ENCODE measurements around the gene UBTD1. TPM values are rescaled to one million over a fixed set of nuclear protein-coding genes. Genes with fewer than 3 reads are reported as not detected.

Gene UBTD1
- total and polyA plus RNA-seq, 8 donors, result 16.6 to 41.0 (median 20.6) TPM

DNA sequence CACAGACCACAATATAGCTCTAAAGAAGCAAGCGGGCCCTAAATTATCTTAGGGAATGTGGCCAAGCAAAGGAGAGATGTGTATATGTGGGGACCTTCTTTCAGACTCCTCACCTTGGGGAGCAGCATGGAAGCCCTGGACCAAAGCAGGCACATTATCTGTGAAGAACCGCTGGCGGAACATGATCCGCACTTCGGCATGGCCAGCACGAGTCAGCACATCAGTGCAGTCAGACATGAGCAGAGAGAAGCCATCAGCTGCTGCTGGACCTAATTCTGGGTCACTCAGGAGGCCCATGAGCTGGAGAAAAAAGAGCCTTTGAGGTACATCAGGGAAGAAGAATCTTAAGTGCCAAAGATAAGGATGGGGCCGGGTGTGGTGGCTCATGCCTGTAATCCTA is 38.8 kb upstream of the UBTD1 start:
- TF ChIP-seq, protein P1, sequence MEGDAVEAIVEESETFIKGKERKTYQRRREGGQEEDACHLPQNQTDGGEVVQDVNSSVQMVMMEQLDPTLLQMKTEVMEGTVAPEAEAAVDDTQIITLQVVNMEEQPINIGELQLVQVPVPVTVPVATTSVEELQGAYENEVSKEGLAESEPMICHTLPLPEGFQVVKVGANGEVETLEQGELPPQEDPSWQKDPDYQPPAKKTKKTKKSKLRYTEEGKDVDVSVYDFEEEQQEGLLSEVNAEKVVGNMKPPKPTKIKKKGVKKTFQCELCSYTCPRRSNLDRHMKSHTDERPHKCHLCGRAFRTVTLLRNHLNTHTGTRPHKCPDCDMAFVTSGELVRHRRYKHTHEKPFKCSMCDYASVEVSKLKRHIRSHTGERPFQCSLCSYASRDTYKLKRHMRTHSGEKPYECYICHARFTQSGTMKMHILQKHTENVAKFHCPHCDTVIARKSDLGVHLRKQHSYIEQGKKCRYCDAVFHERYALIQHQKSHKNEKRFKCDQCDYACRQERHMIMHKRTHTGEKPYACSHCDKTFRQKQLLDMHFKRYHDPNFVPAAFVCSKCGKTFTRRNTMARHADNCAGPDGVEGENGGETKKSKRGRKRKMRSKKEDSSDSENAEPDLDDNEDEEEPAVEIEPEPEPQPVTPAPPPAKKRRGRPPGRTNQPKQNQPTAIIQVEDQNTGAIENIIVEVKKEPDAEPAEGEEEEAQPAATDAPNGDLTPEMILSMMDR (IDR thresholded peaks at IDR 0.05), result no peak
- Histone ChIP-seq H3K4me1 (peaks cover 7 to 18% of the 10 kb centered on the region in 2 donors), H3K27me3 (no peaks in the 10 kb centered on the region), H3K9me3 (no peaks in the 10 kb centered on the region), H3K36me3 (peaks cover 10 to 99% of the 10 kb centered on the region in 2 donors), H3K4me3 (no peak overlapping the region), H3K27ac (no peak overlapping the region)
- intact Hi-C loops (cut with DNase I), result loop anchor here in 1 of 2 donors (5.0 kb wide), 1 partner anchor 92 kb away; no protein-coding TSS in a partner anchor
- no peak for DNase-seq
- no peak for ATAC-seq

DNA sequence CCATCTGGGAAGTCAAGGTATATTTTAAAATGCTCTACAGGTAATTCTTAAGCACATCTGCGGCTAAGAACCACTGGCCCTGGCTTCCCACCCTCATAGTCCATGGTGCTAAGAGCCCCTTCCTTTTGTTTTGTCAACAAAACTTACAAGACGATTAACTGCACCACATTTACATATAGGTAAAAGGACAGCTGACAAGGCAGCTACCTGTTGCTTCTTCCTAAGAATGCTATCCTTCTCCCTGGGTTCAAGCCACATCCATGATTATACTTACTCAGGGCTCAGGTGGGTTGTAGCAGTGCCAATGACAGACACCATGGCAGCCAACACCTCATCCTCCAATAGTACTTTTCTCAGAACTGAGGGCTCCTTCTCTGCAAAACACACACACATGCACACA is 36.4 kb upstream of the UBTD1 start:
- no peak overlapping the region for H3K4me3 ChIP-seq
- H3K9me3 ChIP-seq, result no peaks in the 10 kb centered on the region
- no peak overlapping the region for H3K27ac ChIP-seq
- DNase-seq (no peak), ATAC-seq (no peak)
- intact Hi-C loops (cut with DNase I), result loop anchor here in 1 of 2 donors (5.0 kb wide), 1 partner anchor 90 kb away; no protein-coding TSS in a partner anchor
- peaks cover 0 to 16% of the 10 kb centered on the region in 2 donors for H3K4me1 ChIP-seq
- TF ChIP-seq, protein P1 (IDR thresholded peaks at IDR 0.05), result no peak
- peaks cover 6 to 100% of the 10 kb centered on the region in 2 donors for H3K36me3 ChIP-seq
- H3K27me3 ChIP-seq, result no peaks in the 10 kb centered on the region

DNA sequence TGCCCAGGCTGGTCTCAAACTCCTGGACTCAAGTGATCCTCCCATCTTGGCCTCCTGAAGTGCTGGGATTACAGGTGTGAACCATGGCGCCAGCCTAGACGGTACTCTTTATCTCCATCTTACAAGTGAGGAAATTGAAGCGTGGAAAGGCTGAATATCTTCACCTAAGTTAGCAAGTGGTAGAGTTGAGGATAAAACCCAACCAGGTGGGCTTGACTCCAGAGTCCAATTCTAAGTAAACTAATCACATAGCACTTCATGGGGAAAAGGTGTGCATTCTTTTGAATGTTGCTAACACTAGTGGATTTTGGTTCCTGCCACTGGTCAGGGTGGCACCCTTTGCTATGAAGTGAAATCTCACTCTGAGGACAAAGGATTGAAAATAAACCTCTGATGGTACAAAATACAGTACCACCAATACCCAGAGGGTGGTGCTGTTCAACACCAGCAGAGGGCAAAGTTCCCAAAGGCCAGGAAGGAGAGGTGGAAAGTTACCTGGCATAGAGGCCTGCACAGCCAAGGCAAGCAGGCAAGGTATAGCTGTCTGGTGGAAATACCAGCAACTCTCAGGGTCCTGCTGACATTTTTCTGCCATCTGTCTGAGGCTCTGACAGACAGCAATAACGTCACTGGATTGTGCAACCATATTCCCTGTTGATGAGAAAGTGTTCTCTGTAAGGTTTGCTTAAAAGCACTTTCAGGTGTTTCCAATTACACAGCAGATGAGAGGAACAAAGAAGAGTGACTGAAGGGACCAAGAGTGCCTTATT is 35.2 kb upstream of the UBTD1 start:
- TF ChIP-seq, protein P1 (IDR thresholded peaks at IDR 0.05), result peak; percentile 71 to 72
- peaks cover 0 to 16% of the 10 kb centered on the region in 2 donors for H3K4me1 ChIP-seq
- H3K4me3 ChIP-seq, result no peak overlapping the region
- H3K36me3 ChIP-seq, result peaks cover 6 to 100% of the 10 kb centered on the region in 2 donors
- intact Hi-C loops (cut with DNase I), result loop anchor here in 1 of 2 donors (5.0 kb wide), 1 partner anchor 89 kb away; no protein-coding TSS in a partner anchor
- H3K9me3 ChIP-seq, result no peaks in the 10 kb centered on the region
- ATAC-seq, result peak; percentile 89
- peak in 3 of 4 donors; percentile 19 to 55 (median 52) for DNase-seq
- peak overlapping the region; percentile 44 to 45 for H3K27ac ChIP-seq
- H3K27me3 ChIP-seq, result no peaks in the 10 kb centered on the region

- DNase-seq, result no peak
- ATAC-seq, result no peak
- H3K4me3 ChIP-seq, result no peak overlapping the region
- H3K27me3 ChIP-seq, result no peaks in the 10 kb centered on the region
- no peaks in the 10 kb centered on the region for H3K9me3 ChIP-seq
- peak overlapping the region; percentile 44 to 45 for H3K27ac ChIP-seq
- H3K4me1 ChIP-seq, result peaks cover 0 to 16% of the 10 kb centered on the region in 2 donors
- intact Hi-C loops (cut with DNase I), result loop anchor here in 1 of 2 donors (5.0 kb wide), 1 partner anchor 88 kb away; no protein-coding TSS in a partner anchor
- TF ChIP-seq, protein P1 (IDR thresholded peaks at IDR 0.05), result no peak
- peaks cover 6 to 100% of the 10 kb centered on the region in 2 donors for H3K36me3 ChIP-seq
Measured at GRCh38 chr10:97464226-97464625, 34.5 kb upstream of the UBTD1 start.

DNA sequence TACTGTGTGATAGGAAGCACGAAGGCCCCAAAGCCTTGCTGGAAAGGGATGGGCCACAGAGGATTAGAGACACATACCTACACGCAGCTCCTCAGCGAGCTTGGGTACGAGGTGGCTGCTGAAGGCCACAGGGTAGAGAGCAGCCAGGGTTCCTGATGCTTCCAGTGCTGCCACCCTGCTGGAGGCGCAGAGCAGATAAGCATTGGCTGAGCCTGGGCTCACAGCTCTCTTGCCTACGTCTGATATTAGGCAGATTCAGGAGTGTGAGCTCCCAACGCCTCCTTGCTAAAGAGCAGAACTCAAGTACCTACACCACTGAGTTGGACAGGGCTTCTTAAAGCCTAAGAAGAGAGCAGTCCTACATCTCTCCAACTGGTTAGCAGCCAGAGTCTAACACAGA is 32.7 kb upstream of the UBTD1 start:
- ATAC-seq, result no peak
- Histone ChIP-seq H3K27me3 (no peaks in the 10 kb centered on the region), H3K4me1 (peaks cover 0 to 16% of the 10 kb centered on the region in 2 donors), H3K9me3 (no peaks in the 10 kb centered on the region), H3K36me3 (peaks cover 6 to 99% of the 10 kb centered on the region in 2 donors), H3K4me3 (no peak overlapping the region), H3K27ac (no peak overlapping the region)
- TF ChIP-seq, protein P1 (IDR thresholded peaks at IDR 0.05), result no peak
- intact Hi-C loops (cut with DNase I), result no loop called here
- DNase-seq, result no peak

All from left lung (tissue), 10 donors.